ENCODE data around the gene GTPBP8. TPM values are rescaled to one million over a fixed set of nuclear protein-coding genes. Genes with fewer than 3 reads are reported as not detected.

The GTPBP8 gene
- total RNA-seq, 1 experiment from 2014 or later = 16.4 TPM

GRCh38 chr3:112974894-112975293 lies 15.9 kb upstream of the GTPBP8 start, which contains the start of gene CD200R1:
Gene CD200R1, minus strand, starts transcription at chr3:112975103. Its CDS starts 246 bp downstream, at chr3:112974857.
- Histone ChIP-seq H3K36me3 (ENCODE audit: control insufficient read depth in 1 of 2, insufficient read depth in 2 of 2, low read length in 2 of 2) (no peaks in the 10 kb centered on the region), H3K9me3 (ENCODE audit: control insufficient read depth in 1 of 2, insufficient read depth in 1 of 2, low read depth in 1 of 2, low read length in 2 of 2) (no peaks in the 10 kb centered on the region), H3K4me3 (replicated peaks in 1 of 2; ENCODE audit: low read depth in 1 of 2, low read length in 2 of 2) (no peak within 1 kb of the TSS), H3K27ac (ENCODE audit: low read depth, low read length) (no peak within 1 kb of the TSS), H3K9me2 (ENCODE audit: insufficient read depth) (no peaks in the 10 kb centered on the region), H3K4me2 (ENCODE audit: low read length) (no peak within 1 kb of the TSS), H3K4me1 (ENCODE audit: control insufficient read depth in 1 of 2, insufficient read depth in 2 of 2, low read length in 2 of 2) (no peaks in the 10 kb centered on the region), H3K27me3 (ENCODE audit: insufficient read depth, low read length) (0 out of 2 replicates have a peak, but pooled peaks cover 4% of the 10 kb centered on the region), H2AFZ (ENCODE audit: low read depth, low read length, poor library complexity, severe bottlenecking) (no peak within 1 kb of the TSS), H4K20me1 (ENCODE audit: insufficient read depth) (no peaks in the 10 kb centered on the region), H3K79me2 (ENCODE audit: insufficient read depth, low read length) (no peaks in the 10 kb centered on the region), H3K9ac (ENCODE audit: low read length) (no peak within 1 kb of the TSS)
- CTCF ChIA-PET = no interaction called here
- no TSS peak for BruUV-seq (replicated peaks)
- POLR2A ChIA-PET = no interaction called here
- intact Hi-C loops (cut with micrococcal nuclease) = loop anchor here (10.0 kb wide), 1 partner anchor 860 kb away; no protein-coding TSS in a partner anchor
- ATAC-seq (no peak), DNase-seq (ENCODE audit: low read depth, low spot score) (no peak)
- RAD21 ChIA-PET (ENCODE audit: low non-redundant PET in 1 of 2, low total read pairs in 2 of 2, uncharacterized antibody in 2 of 2, unreplicated experiment in 2 of 2) = no interaction called here
- TF ChIP-seq EZH2phosphoT487 (IDR thresholded peaks at IDR 0.05; ENCODE audit: borderline replicate concordance) = no peak
- TF ChIP-seq, protein P1, sequence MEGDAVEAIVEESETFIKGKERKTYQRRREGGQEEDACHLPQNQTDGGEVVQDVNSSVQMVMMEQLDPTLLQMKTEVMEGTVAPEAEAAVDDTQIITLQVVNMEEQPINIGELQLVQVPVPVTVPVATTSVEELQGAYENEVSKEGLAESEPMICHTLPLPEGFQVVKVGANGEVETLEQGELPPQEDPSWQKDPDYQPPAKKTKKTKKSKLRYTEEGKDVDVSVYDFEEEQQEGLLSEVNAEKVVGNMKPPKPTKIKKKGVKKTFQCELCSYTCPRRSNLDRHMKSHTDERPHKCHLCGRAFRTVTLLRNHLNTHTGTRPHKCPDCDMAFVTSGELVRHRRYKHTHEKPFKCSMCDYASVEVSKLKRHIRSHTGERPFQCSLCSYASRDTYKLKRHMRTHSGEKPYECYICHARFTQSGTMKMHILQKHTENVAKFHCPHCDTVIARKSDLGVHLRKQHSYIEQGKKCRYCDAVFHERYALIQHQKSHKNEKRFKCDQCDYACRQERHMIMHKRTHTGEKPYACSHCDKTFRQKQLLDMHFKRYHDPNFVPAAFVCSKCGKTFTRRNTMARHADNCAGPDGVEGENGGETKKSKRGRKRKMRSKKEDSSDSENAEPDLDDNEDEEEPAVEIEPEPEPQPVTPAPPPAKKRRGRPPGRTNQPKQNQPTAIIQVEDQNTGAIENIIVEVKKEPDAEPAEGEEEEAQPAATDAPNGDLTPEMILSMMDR (IDR thresholded peaks at IDR 0.05 in 2 of 3, conservative IDR thresholded peaks at IDR 0.05 in 1 of 3; ENCODE audit: borderline replicate concordance in 1 of 3, insufficient read depth in 1 of 3, low read depth in 2 of 3, low read length in 2 of 3) = no peak

DNA sequence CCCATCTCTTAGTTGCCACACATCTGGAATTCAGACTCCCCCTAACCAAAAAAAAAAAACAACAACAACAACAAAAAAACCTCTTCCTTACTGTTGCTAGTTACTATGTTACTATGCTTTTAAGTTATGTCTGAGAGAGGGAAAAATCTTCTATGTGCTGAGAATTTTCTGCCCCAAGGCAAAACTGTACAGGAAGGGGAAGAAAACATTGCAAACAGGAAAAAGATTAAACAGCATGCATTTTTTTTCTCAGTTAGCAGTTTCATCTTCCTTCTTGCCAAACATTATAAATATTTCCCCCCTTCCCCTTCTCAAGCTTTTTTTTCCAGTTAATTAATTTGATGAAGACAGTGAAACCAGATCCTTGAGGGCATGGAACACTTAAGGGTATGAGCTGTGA lies 14.8 kb upstream of the GTPBP8 start:
- intact Hi-C loops (cut with micrococcal nuclease) = loop anchor here (10.0 kb wide), 1 partner anchor 861 kb away; no protein-coding TSS in a partner anchor
- no TSS peak for BruUV-seq (replicated peaks)
- H2AFZ ChIP-seq (ENCODE audit: low read depth, low read length, poor library complexity, severe bottlenecking) = no peak overlapping the region
- no peaks in the 10 kb centered on the region for H3K4me1 ChIP-seq (ENCODE audit: control insufficient read depth in 1 of 2, insufficient read depth in 2 of 2, low read length in 2 of 2)
- no peak overlapping the region for H3K27ac ChIP-seq (ENCODE audit: low read depth, low read length)
- ChIA-PET CTCF (no interaction called here), POLR2A (no interaction called here), RAD21 (ENCODE audit: low non-redundant PET in 1 of 2, low total read pairs in 2 of 2, uncharacterized antibody in 2 of 2, unreplicated experiment in 2 of 2) (no interaction called here)
- no peak overlapping the region for H3K4me2 ChIP-seq (ENCODE audit: low read length)
- H3K9me2 ChIP-seq (ENCODE audit: insufficient read depth) = no peaks in the 10 kb centered on the region
- DNase-seq (ENCODE audit: low read depth, low spot score) = no peak
- no peak overlapping the region for H3K4me3 ChIP-seq (replicated peaks in 1 of 2; ENCODE audit: low read depth in 1 of 2, low read length in 2 of 2)
- H3K9me3 ChIP-seq (ENCODE audit: control insufficient read depth in 1 of 2, insufficient read depth in 1 of 2, low read depth in 1 of 2, low read length in 2 of 2) = no peaks in the 10 kb centered on the region
- H3K79me2 ChIP-seq (ENCODE audit: insufficient read depth, low read length) = no peaks in the 10 kb centered on the region
- ATAC-seq = no peak
- H3K27me3 ChIP-seq (ENCODE audit: insufficient read depth, low read length) = 0 out of 2 replicates have a peak, but pooled peaks cover 4% of the 10 kb centered on the region
- no peaks in the 10 kb centered on the region for H3K36me3 ChIP-seq (ENCODE audit: control insufficient read depth in 1 of 2, insufficient read depth in 2 of 2, low read length in 2 of 2)
- no peaks in the 10 kb centered on the region for H4K20me1 ChIP-seq (ENCODE audit: insufficient read depth)
- no peak overlapping the region for H3K9ac ChIP-seq (ENCODE audit: low read length)
- TF ChIP-seq YY1 (IDR thresholded peaks at IDR 0.05; ENCODE audit: extremely low read depth, insufficient replicate concordance, low read depth, low read length) (no peak), SP1 (IDR thresholded peaks at IDR 0.05; ENCODE audit: low read depth) (no peak), SRF (IDR thresholded peaks at IDR 0.05; ENCODE audit: low read depth) (no peak), FOSL1 (IDR thresholded peaks at IDR 0.05; ENCODE audit: low read depth) (no peak), ELF1 (IDR thresholded peaks at IDR 0.05; ENCODE audit: borderline replicate concordance, low read depth) (no peak), ZBTB33 (IDR thresholded peaks at IDR 0.05; ENCODE audit: extremely low read depth, insufficient replicate concordance, low read length) (no peak), CBX3 (IDR thresholded peaks at IDR 0.05; ENCODE audit: low read depth) (no peak), POLR2A (IDR thresholded peaks at IDR 0.05; ENCODE audit: borderline replicate concordance, extremely low read depth, insufficient read depth, insufficient read length) (no peak), JUND (IDR thresholded peaks at IDR 0.05) (no peak), RAD21 (IDR thresholded peaks at IDR 0.05; ENCODE audit: low read depth) (no peak)
- TF ChIP-seq, protein P1 (IDR thresholded peaks at IDR 0.05 in 2 of 3, conservative IDR thresholded peaks at IDR 0.05 in 1 of 3; ENCODE audit: borderline replicate concordance in 1 of 3, insufficient read depth in 1 of 3, low read depth in 2 of 3, low read length in 2 of 3) = no peak

Measured in HCT116 (cell line).